ENCODE data around the gene SLC25A21. TPM values are rescaled to one million over a fixed set of nuclear protein-coding genes. Genes with fewer than 3 reads are reported as not detected.

The SLC25A21 gene
- total and polyA plus RNA-seq, 2 of the 13 experiments (the other 11 are each of a cell fraction or from before 2014, with no cell fraction given): 1.9 to 2.9 TPM

GRCh38 chr14:37083599-37083998 lies 88.8 kb downstream of the SLC25A21 start (continued):
- no peak for TF ChIP-seq FOXA1 (IDR thresholded peaks at IDR 0.05)
- TF ChIP-seq FOXA1 (CRISPR knock-in tag; IDR thresholded peaks at IDR 0.05): no peak
- TF ChIP-seq ZNF570 (CRISPR knock-in tag; IDR thresholded peaks at IDR 0.05; ENCODE audit: borderline replicate concordance): no peak

DNA sequence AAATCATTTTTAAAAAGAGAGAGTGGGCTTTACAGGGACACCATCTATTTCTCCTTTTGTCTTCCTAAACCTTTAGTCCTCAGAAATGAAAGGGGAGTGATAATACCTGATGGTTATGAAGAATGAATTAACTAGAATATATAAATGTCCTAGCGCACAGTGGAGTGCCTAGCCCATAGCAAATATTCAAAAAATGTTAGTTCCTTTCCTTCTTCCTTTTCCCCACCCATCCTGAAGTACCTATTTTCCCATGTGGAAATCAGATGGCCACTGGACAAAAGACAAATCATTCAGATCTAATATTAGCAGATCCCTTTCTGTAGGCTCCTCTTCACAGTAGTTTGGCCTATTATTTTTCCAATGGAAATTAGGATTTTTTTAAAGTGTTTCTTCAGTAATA lies 90.0 kb downstream of the SLC25A21 start:
- no peak for DNase-seq (ENCODE audit: low spot score)
- Histone ChIP-seq H3K79me2 (ENCODE audit: insufficient read depth, low read length) (no peaks in the 10 kb centered on the region), H3K27ac (ENCODE audit: extremely low read length, insufficient read depth, low read length) (no peak overlapping the region), H3K4me1 (ENCODE audit: insufficient read depth, low read length) (no peaks in the 10 kb centered on the region), H3K4me2 (ENCODE audit: low read depth, low read length) (no peak overlapping the region), H3K4me3 (replicated peaks in 1 of 3; ENCODE audit: insufficient read depth in 1 of 3, low read depth in 2 of 3, low read length in 3 of 3) (no peak overlapping the region), H3K27me3 (ENCODE audit: control insufficient read depth in 1 of 2, insufficient read depth in 2 of 2, low read length in 2 of 2) (no peaks in the 10 kb centered on the region), H3K36me3 (replicated peaks in 1 of 2; ENCODE audit: control insufficient read depth in 1 of 2, insufficient read depth in 2 of 2, low read length in 2 of 2) (no peaks in the 10 kb centered on the region), H3K9ac (ENCODE audit: insufficient read depth, low read depth, low read length) (no peak overlapping the region), H3K9me3 (ENCODE audit: low read length) (no peaks in the 10 kb centered on the region), H2AFZ (ENCODE audit: low read length) (no peak overlapping the region), H4K20me1 (ENCODE audit: insufficient read depth, low read length) (no peaks in the 10 kb centered on the region)
- WGBS (ENCODE audit: low lambda C conversion rate): 0% methylated on average over 1 of the region's 1 CpG
- BruUV-seq (replicated peaks): no TSS peak
- ChIA-PET POLR2A (no interaction called here), CTCF (ENCODE audit: low intra/inter-chr PET ratio, low total read pairs) (no interaction called here)
- in situ Hi-C loops (cut with HindIII; ENCODE audit: extremely low pct_ligation_motif_present, low pct_unique_long_range_greater_than_20kb) (no loop called here), intact Hi-C loops (cut with micrococcal nuclease; ENCODE audit: unreplicated experiment) (no loop called here)
- TF ChIP-seq ZNF557 (CRISPR knock-in tag; IDR thresholded peaks at IDR 0.05): no peak
- TF ChIP-seq RBM22 (optimal IDR thresholded peaks at IDR 0.05; ENCODE audit: low read length): no peak
- TF ChIP-seq MAFK (conservative IDR thresholded peaks at IDR 0.05 in 1 of 2, IDR thresholded peaks at IDR 0.05 in 1 of 2; ENCODE audit: low read length in 2 of 2): no peak
- TF ChIP-seq, protein P1, sequence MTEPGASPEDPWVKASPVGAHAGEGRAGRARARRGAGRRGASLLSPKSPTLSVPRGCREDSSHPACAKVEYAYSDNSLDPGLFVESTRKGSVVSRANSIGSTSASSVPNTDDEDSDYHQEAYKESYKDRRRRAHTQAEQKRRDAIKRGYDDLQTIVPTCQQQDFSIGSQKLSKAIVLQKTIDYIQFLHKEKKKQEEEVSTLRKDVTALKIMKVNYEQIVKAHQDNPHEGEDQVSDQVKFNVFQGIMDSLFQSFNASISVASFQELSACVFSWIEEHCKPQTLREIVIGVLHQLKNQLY (CRISPR knock-in tag; IDR thresholded peaks at IDR 0.05): no peak
- TF ChIP-seq CENPX (CRISPR knock-in tag; IDR thresholded peaks at IDR 0.05): no peak
- no peak for TF ChIP-seq ATF7-NPFF (CRISPR knock-in tag; IDR thresholded peaks at IDR 0.05; ENCODE audit: low read depth)
- no peak for TF ChIP-seq ZIK1 (CRISPR knock-in tag; IDR thresholded peaks at IDR 0.05; ENCODE audit: borderline replicate concordance, low read depth)
- no peak for TF ChIP-seq JUND (CRISPR knock-in tag; IDR thresholded peaks at IDR 0.05)
- no peak for TF ChIP-seq ZNF720 (CRISPR knock-in tag; IDR thresholded peaks at IDR 0.05)
- no peak for TF ChIP-seq HOXA7 (CRISPR knock-in tag; IDR thresholded peaks at IDR 0.05)
- no peak for TF ChIP-seq NFATC3 (CRISPR knock-in tag; IDR thresholded peaks at IDR 0.05)
- no peak for TF ChIP-seq TAF15 (IDR thresholded peaks at IDR 0.05; ENCODE audit: low read depth, low read length, poor library complexity, severe bottlenecking)
- no peak for TF ChIP-seq ZNF782 (CRISPR knock-in tag; IDR thresholded peaks at IDR 0.05; ENCODE audit: borderline replicate concordance)
- no peak for TF ChIP-seq ISL2 (CRISPR knock-in tag; IDR thresholded peaks at IDR 0.05)
- no peak for TF ChIP-seq ZNF12 (CRISPR knock-in tag; IDR thresholded peaks at IDR 0.05)
- no peak for TF ChIP-seq POLR2AphosphoS2 (IDR thresholded peaks at IDR 0.05; ENCODE audit: low read depth, low read length)
- TF ChIP-seq HES4 (CRISPR knock-in tag; IDR thresholded peaks at IDR 0.05; ENCODE audit: borderline replicate concordance): no peak
- TF ChIP-seq, protein P2, sequence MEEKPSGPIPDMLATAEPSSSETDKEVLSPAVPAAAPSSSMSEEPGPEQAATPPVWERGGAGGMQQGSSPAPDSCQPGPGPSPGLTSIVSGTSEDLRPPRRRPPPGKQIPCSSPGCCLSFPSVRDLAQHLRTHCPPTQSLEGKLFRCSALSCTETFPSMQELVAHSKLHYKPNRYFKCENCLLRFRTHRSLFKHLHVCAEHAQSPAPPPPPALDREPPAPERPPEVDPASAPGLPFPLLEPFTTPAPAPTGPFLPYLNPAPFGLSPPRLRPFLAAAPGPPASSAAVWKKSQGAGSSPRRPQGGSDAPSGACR (CRISPR knock-in tag; IDR thresholded peaks at IDR 0.05): no peak
- FAIRE-seq: no peak
- no peak for ATAC-seq
